HCT116 (cell line): ENCODE results near the gene PRR14L. TPM values are rescaled to one million over a fixed set of nuclear protein-coding genes. Genes with fewer than 3 reads are reported as not detected.
A peak's percentile ranks its signal among the peaks of the same experiment; 100 is the strongest.

Source experiments
- ATAC-seq: fragments of 200-7000 bp; cut with Tn5 transposase; 2 replicates; pipeline ENCODE4 v1.9.1; 2020; ENCODE audit warnings: mild to moderate bottlenecking, moderate library complexity
- BruUV-seq: library from RNA; stranded (reverse); fragments of 400-500 nt; replicated peaks from 2 replicates; lab custom pipeline; 2021; lab: Mats Ljungman, UMichigan
- CTCF ChIA-PET: fragments of 300-600 bp; sonication (Branson Sonifier 250); formaldehyde crosslinking; loops from one replicate; lab custom pipeline; 2021; ENCODE audit warnings: antibody characterized with exemption; lab: Charles Lee
- POLR2A ChIA-PET: fragments of 300-600, 350-600 bp; sonication (Branson Sonifier 250); formaldehyde crosslinking; loops from one replicate; lab custom pipeline; 2021; ENCODE audit warnings: antibody characterized with exemption; lab: Charles Lee
- RAD21 ChIA-PET, 2 experiments: fragments of 300-600 bp; sonication (Branson Sonifier 250); formaldehyde crosslinking; loops; one replicate each; lab custom pipeline; 2023; ENCODE audit warnings: low total read pairs in 2 of 2; ENCODE audit not compliant: uncharacterized antibody in 2 of 2, unreplicated experiment in 2 of 2, low non-redundant PET in 1 of 2; lab: Charles Lee
- DNase-seq: peaks from one replicate; pipeline ENCODE4 v3.0.0-alpha.2; 2010; ENCODE audit warnings: low read depth, low spot score
- H2AFZ ChIP-seq: fragments of 200-600 bp; shearing (Covaris generic), sonication (generic); 2 replicates; pipeline ENCODE4 v1.6.1; 2017; ENCODE audit warnings: low read depth, mixed run types, mixed read lengths, antibody characterized with exemption, low read length; ENCODE audit not compliant: poor library complexity, severe bottlenecking
- H3K27ac ChIP-seq: 2 replicates; pipeline ENCODE4 v1.5.1; 2012; ENCODE audit warnings: low read depth, low read length
- H3K27me3 ChIP-seq: fragments of 200-600 bp; sonication (generic); 2 replicates; pipeline ENCODE4 v1.6.1; 2016; ENCODE audit warnings: mixed run types, low read length, mixed read lengths; ENCODE audit not compliant: insufficient read depth
- H3K36me3 ChIP-seq, 2 experiments: fragments of 200-500 bp in 1 of 2; fragments of 200-600 bp in 1 of 2; sonication (Bioruptor generic) in 1 of 2; sonication (generic) in 1 of 2; 2 replicates each; pipeline versions ENCODE4 v1.5.1 to v1.6.1; 2014 to 2016; ENCODE audit warnings: low read length in 2 of 2, inconsistent platforms in 1 of 2, mixed read lengths in 1 of 2, mixed run types in 1 of 2; ENCODE audit not compliant: insufficient read depth in 2 of 2, control insufficient read depth in 1 of 2
- H3K4me1 ChIP-seq, 2 experiments: fragments of 200-600 bp in 1 of 2; sonication (generic) in 1 of 2; 2 replicates each; pipeline versions ENCODE4 v1.5.1 to v1.6.1; 2012 to 2017; ENCODE audit warnings: low read length in 2 of 2, inconsistent platforms in 1 of 2, mild to moderate bottlenecking in 1 of 2, mixed read lengths in 1 of 2, mixed run types in 1 of 2, moderate library complexity in 1 of 2; ENCODE audit not compliant: insufficient read depth in 2 of 2, control insufficient read depth in 1 of 2
- H3K4me2 ChIP-seq: fragments of 200-600 bp; sonication (generic); 2 replicates; pipeline ENCODE4 v1.6.1; 2017; ENCODE audit warnings: mixed run types, low read length, mixed read lengths
- H3K4me3 ChIP-seq, 2 experiments: fragments of 200-600 bp in 1 of 2; sonication (generic) in 1 of 2; replicated peaks in 1 of 2; 2 replicates each; pipeline ENCODE4 v1.5.1; 2011 to 2016; ENCODE audit warnings: low read length in 2 of 2, control low read depth in 1 of 2, low read depth in 1 of 2, mild to moderate bottlenecking in 1 of 2, mixed read lengths in 1 of 2, mixed run types in 1 of 2
- H3K79me2 ChIP-seq: fragments of 200-600 bp; sonication (generic); 2 replicates; pipeline ENCODE4 v1.6.1; 2017; ENCODE audit warnings: mild to moderate bottlenecking, mixed run types, low read length, moderate library complexity, mixed read lengths; ENCODE audit not compliant: insufficient read depth
- H3K9ac ChIP-seq: fragments of 200-600 bp; sonication (generic); 2 replicates; pipeline ENCODE4 v1.6.1; 2016; ENCODE audit warnings: low read length, mixed read lengths
- H3K9me2 ChIP-seq: fragments of 200-600 bp; sonication (generic), shearing (Covaris generic); 2 replicates; pipeline ENCODE4 v1.6.1; 2017; ENCODE audit warnings: mixed run types, mild to moderate bottlenecking, moderate library complexity; ENCODE audit not compliant: insufficient read depth
- H3K9me3 ChIP-seq, 2 experiments: fragments of 200-500 bp in 1 of 2; fragments of 200-600 bp in 1 of 2; sonication (Bioruptor generic) in 1 of 2; sonication (generic) in 1 of 2; 2 replicates each; pipeline ENCODE4 v1.6.1; 2014 to 2017; ENCODE audit warnings: low read length in 2 of 2, mixed read lengths in 2 of 2, inconsistent platforms in 1 of 2, low read depth in 1 of 2, mild to moderate bottlenecking in 1 of 2, mixed run types in 1 of 2, moderate library complexity in 1 of 2; ENCODE audit not compliant: control insufficient read depth in 1 of 2, insufficient read depth in 1 of 2
- H4K20me1 ChIP-seq: fragments of 200-600 bp; sonication (generic), shearing (Covaris generic); 2 replicates; pipeline ENCODE4 v1.6.1; 2017; ENCODE audit warnings: mixed run types, mild to moderate bottlenecking, moderate library complexity; ENCODE audit not compliant: insufficient read depth
- CEBPB ChIP-seq: IDR thresholded peaks from 2 replicates; pipeline ENCODE4 v1.6.1; 2012; ENCODE audit warnings: low read depth
- ELF1 ChIP-seq: IDR thresholded peaks from 2 replicates; pipeline ENCODE4 v1.6.1; 2012; ENCODE audit warnings: low read depth, borderline replicate concordance
- FOSL1 ChIP-seq: IDR thresholded peaks from 2 replicates; pipeline ENCODE4 v1.6.1; 2012; ENCODE audit warnings: low read depth
- POLR2AphosphoS5 ChIP-seq: IDR thresholded peaks from 2 replicates; pipeline ENCODE4 v1.6.1; 2011; ENCODE audit warnings: mild to moderate bottlenecking, low read depth, low read length, moderate library complexity
- RAD21 ChIP-seq: IDR thresholded peaks from 2 replicates; pipeline ENCODE4 v1.6.1; 2012; ENCODE audit warnings: low read depth, mild to moderate bottlenecking
- REST ChIP-seq: IDR thresholded peaks from 2 replicates; pipeline ENCODE4 v1.6.1; 2012; ENCODE audit warnings: low read depth
- SP1 ChIP-seq: IDR thresholded peaks from 2 replicates; pipeline ENCODE4 v1.6.1; 2012; ENCODE audit warnings: low read depth
- SRF ChIP-seq: IDR thresholded peaks from 2 replicates; pipeline ENCODE4 v1.6.1; 2012; ENCODE audit warnings: low read depth
- YY1 ChIP-seq: IDR thresholded peaks from 2 replicates; pipeline ENCODE4 v1.6.1; 2011; ENCODE audit warnings: low read length, low read depth, moderate library complexity, mild to moderate bottlenecking; ENCODE audit not compliant: insufficient replicate concordance; ENCODE audit errors: extremely low read depth
- ZBTB33 ChIP-seq: IDR thresholded peaks from 2 replicates; pipeline ENCODE4 v1.6.1; 2011; ENCODE audit warnings: mild to moderate bottlenecking, low read length, moderate library complexity; ENCODE audit not compliant: insufficient replicate concordance; ENCODE audit errors: extremely low read depth
- intact Hi-C: fragments of 100-400 bp; cut with micrococcal nuclease; formaldehyde crosslinking; loops from 2 replicates; pipeline ENCODE4 v1.10.0; 2022
- total RNA-seq: library from RNA; stranded (reverse); gene quantifications from one replicate; pipeline ENCODE4 v1.2.1, GENCODE V29; 2021; ENCODE audit not compliant: unreplicated experiment

PRR14L gene
- total RNA-seq, 1 experiment from 2014 or later, result 61.5 TPM

GRCh38 chr22:31748490-31748889, 1.4 kb downstream of the PRR14L start:
- H4K20me1 ChIP-seq, result no peaks in the 10 kb centered on the region
- TF ChIP-seq ZBTB33, result no peak
- TF ChIP-seq POLR2AphosphoS5, result no peak
- no peak for TF ChIP-seq RAD21
- TF ChIP-seq YY1, result no peak
- TF ChIP-seq REST, result no peak
- no peak for TF ChIP-seq CEBPB
- TF ChIP-seq SP1, result no peak
- TF ChIP-seq FOSL1, result no peak
- no peak for TF ChIP-seq SRF
- TF ChIP-seq ELF1, result no peak
- TF ChIP-seq, all 23 proteins: peak for 0
- Histone ChIP-seq H3K36me3 (peaks cover 0 to 4% of the 10 kb centered on the region in 2 experiments; a peak in 1 of 4 replicates), H3K27ac (peak overlapping the region; percentile 95; the same call in 1 of the 2 replicates), H3K4me1 (peaks cover 25 to 46% of the 10 kb centered on the region in 2 experiments; a peak in 3 of 4 replicates), H3K4me3 (peak overlapping the region; percentile 70 to 98), H3K4me2 (peak overlapping the region; percentile 85), H3K9ac (peak overlapping the region; percentile 99), H3K79me2 (peaks cover 55% of the 10 kb centered on the region), H3K9me2 (no peaks in the 10 kb centered on the region), H3K9me3 (no peaks in the 10 kb centered on the region), H2AFZ (no peak overlapping the region), H3K27me3 (no peaks in the 10 kb centered on the region)
- CTCF ChIA-PET, result no interaction called here
- POLR2A ChIA-PET, result interaction anchor here (1.3 kb wide), 1 partner anchor 36 kb away, joined by 3 read pairs; no protein-coding TSS in a partner anchor
- intact Hi-C loops, result no loop called here
- TSS peak; percentile 32 for BruUV-seq
- ATAC-seq, result no peak
- no peak for DNase-seq
- RAD21 ChIA-PET, result no interaction called here
